Inflammatory macrophage treated with lipopolysaccharide for 1 hour (primary cell): ENCODE data around the gene SQSTM1.
A peak's percentile ranks its signal among the peaks of the same experiment; 100 is the strongest.

ENCODE experiments used
- DNase-seq, 2 donors: peaks; one replicate each; pipeline ENCODE4 v3.0.0-alpha.2; 2020 to 2022

SQSTM1 gene

GRCh38 chr5:179806250-179807048 lies 14.3 kb upstream of the SQSTM1 start, which contains the start of gene MGAT4B:
Gene MGAT4B, minus strand, starts transcription at chr5:179806866. Its CDS starts 283 bp downstream, at chr5:179806583.
- peak; percentile 69 to 73 for DNase-seq

- no peak for DNase-seq
Measured at GRCh38 chr5:179812135-179812825, 8.4 kb upstream of the SQSTM1 start.

- no peak for DNase-seq
Measured at GRCh38 chr5:179812997-179813607, 7.6 kb upstream of the SQSTM1 start.

GRCh38 chr5:179814090-179814489 lies 6.6 kb upstream of the SQSTM1 start:
- no peak for DNase-seq

- DNase-seq, result no peak
Measured at GRCh38 chr5:179815491-179816249, 5.0 kb upstream of the SQSTM1 start.

GRCh38 chr5:179816401-179816795 lies 4.3 kb upstream of the SQSTM1 start:
- no peak for DNase-seq

- DNase-seq, result no peak
Measured at GRCh38 chr5:179816796-179817469, 3.8 kb upstream of the SQSTM1 start.

- no peak for DNase-seq
Measured at GRCh38 chr5:179817470-179817840, 3.2 kb upstream of the SQSTM1 start.

- DNase-seq, result peak in 1 of 2 donors; percentile 63
Measured at GRCh38 chr5:179817890-179818745, 2.6 kb upstream of the SQSTM1 start.

- peak; percentile 97 for DNase-seq
Measured at GRCh38 chr5:179818746-179819295, 1.9 kb upstream of the SQSTM1 start.

- DNase-seq, result peak; percentile 45 to 79
Measured at GRCh38 chr5:179819296-179820126, 1.2 kb upstream of the SQSTM1 start.

GRCh38 chr5:179820127-179820482 lies 600 bp upstream of the SQSTM1 start:
- DNase-seq, result no peak

- peak; percentile 83 to 88 for DNase-seq
Measured at GRCh38 chr5:179821298-179822058, 773 bp downstream of the SQSTM1 start.

GRCh38 chr5:179822059-179822432 lies 1.3 kb downstream of the SQSTM1 start:
- DNase-seq, result no peak

GRCh38 chr5:179822444-179822990 lies 1.8 kb downstream of the SQSTM1 start:
- DNase-seq, result no peak

- DNase-seq, result no peak
Measured at GRCh38 chr5:179823937-179824744, 3.4 kb downstream of the SQSTM1 start.

GRCh38 chr5:179824745-179825112 lies 4.0 kb downstream of the SQSTM1 start:
- DNase-seq, result no peak

GRCh38 chr5:179825655-179826182 lies 5.0 kb downstream of the SQSTM1 start:
- DNase-seq, result no peak
